ENCODE data around the gene CDH26. TPM values are rescaled to one million over a fixed set of nuclear protein-coding genes. Genes with fewer than 3 reads are reported as not detected.

CDH26 gene
- total and polyA plus RNA-seq, 2 donors (not counting 1 experiment from before 2014, with no cell fraction given): 1.8 to 2.3 TPM

DNA sequence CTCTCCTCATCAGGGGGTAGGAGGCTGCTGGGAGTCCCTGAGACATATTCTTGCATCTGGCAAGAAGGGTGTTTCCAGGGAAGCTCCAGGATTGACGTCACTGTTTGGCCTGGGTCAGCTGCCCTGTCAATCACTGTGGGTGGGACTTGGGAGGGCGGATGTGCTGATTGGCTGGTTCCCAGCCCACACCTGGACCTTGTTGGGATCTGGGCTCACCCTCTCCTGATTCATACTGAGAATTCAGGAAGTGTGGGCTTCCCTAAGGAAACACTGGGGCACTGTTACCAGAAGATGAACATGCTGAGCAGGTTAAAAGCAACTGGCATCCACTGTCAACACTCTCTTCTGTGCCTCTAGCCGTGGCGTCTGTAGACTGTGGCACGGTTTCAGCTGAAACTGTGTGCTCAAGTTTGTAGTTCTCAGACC is 36.5 kb downstream of the CDH26 start:
- Mint-ChIP-seq H3K27me3 (peaks cover 8% of the 10 kb centered on the region), H3K27ac (no peak overlapping the region), H3K9me3 (ENCODE audit: insufficient read depth) (no peaks in the 10 kb centered on the region), H3K4me3 (no peak overlapping the region), H3K4me1 (no peaks in the 10 kb centered on the region)
- Histone ChIP-seq H3K36me3 (replicated peaks in 1 of 2; ENCODE audit: control extremely low read depth in 1 of 2, control insufficient read depth in 1 of 2, extremely low read depth in 1 of 2, insufficient read depth in 2 of 2, low read length in 1 of 2) (no peaks in the 10 kb centered on the region), H3K9ac (ENCODE audit: low read length) (no peak overlapping the region), H3K4me1 (ENCODE audit: control insufficient read depth in 2 of 2, insufficient read depth in 2 of 2, low read length in 2 of 2) (no peaks in the 10 kb centered on the region), H3K4me3 (ENCODE audit: control extremely low read depth in 1 of 5, extremely low read depth in 1 of 5, insufficient read depth in 1 of 5, low read depth in 2 of 5, low read length in 4 of 5) (no peak overlapping the region), H3K4me2 (replicated peaks; ENCODE audit: low read depth, low read length, poor library complexity, severe bottlenecking) (no peak overlapping the region), H3K27me3 (replicated peaks in 1 of 4; ENCODE audit: control extremely low read depth in 1 of 4, control insufficient read depth in 3 of 4, insufficient read depth in 4 of 4, low read length in 3 of 4) (peaks cover 0 to 7% (median 0%) of the 10 kb centered on the region in 4 experiments), H2AFZ (ENCODE audit: insufficient read depth, low read depth, low read length, poor library complexity, severe bottlenecking) (no peak overlapping the region), H4K20me1 (ENCODE audit: control insufficient read depth, insufficient read depth, low read length, poor library complexity, severe bottlenecking) (no peaks in the 10 kb centered on the region), H3K27ac (ENCODE audit: low read length in 2 of 2) (no peak overlapping the region), H3K9me3 (ENCODE audit: control extremely low read depth in 1 of 3, control insufficient read depth in 2 of 3, insufficient read depth in 1 of 3, low read length in 2 of 3) (no peaks in the 10 kb centered on the region), H3K79me2 (ENCODE audit: control insufficient read depth, insufficient read depth, low read length) (no peaks in the 10 kb centered on the region)
- DNase-seq: no peak
- no peak for ATAC-seq (ENCODE audit: low read depth)
- TF ChIP-seq EZH2 (IDR thresholded peaks at IDR 0.05; ENCODE audit: borderline replicate concordance, insufficient read depth, low read depth, low read length, poor library complexity, severe bottlenecking): no peak
- TF ChIP-seq, protein P1, sequence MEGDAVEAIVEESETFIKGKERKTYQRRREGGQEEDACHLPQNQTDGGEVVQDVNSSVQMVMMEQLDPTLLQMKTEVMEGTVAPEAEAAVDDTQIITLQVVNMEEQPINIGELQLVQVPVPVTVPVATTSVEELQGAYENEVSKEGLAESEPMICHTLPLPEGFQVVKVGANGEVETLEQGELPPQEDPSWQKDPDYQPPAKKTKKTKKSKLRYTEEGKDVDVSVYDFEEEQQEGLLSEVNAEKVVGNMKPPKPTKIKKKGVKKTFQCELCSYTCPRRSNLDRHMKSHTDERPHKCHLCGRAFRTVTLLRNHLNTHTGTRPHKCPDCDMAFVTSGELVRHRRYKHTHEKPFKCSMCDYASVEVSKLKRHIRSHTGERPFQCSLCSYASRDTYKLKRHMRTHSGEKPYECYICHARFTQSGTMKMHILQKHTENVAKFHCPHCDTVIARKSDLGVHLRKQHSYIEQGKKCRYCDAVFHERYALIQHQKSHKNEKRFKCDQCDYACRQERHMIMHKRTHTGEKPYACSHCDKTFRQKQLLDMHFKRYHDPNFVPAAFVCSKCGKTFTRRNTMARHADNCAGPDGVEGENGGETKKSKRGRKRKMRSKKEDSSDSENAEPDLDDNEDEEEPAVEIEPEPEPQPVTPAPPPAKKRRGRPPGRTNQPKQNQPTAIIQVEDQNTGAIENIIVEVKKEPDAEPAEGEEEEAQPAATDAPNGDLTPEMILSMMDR (IDR thresholded peaks at IDR 0.05): no peak
- intact Hi-C loops (cut with micrococcal nuclease): no loop called here
- CTCF ChIA-PET: no interaction called here
- POLR2A ChIA-PET: no interaction called here
- WGBS (ENCODE audit: insufficient coverage): 68% methylated on average over 5 of the region's 5 CpGs

GRCh38 chr20:59996108-59996507 is 37.9 kb downstream of the CDH26 start:
- POLR2A ChIA-PET: no interaction called here
- whole genome bisulfite sequencing (ENCODE audit: insufficient coverage): no CpG with 5 or more reads among the region's 1 CpG
- CTCF ChIA-PET: no interaction called here

More at GRCh38 chr20:59996108-59996507, 37.9 kb downstream of the CDH26 start:
- Mint-ChIP-seq H3K27ac (no peak overlapping the region), H3K9me3 (ENCODE audit: insufficient read depth) (no peaks in the 10 kb centered on the region), H3K4me1 (no peaks in the 10 kb centered on the region), H3K4me3 (no peak overlapping the region), H3K27me3 (peaks cover 8% of the 10 kb centered on the region)
- DNase-seq (no peak), ATAC-seq (ENCODE audit: low read depth) (no peak)
- Histone ChIP-seq H3K4me3 (ENCODE audit: control extremely low read depth in 1 of 5, extremely low read depth in 1 of 5, insufficient read depth in 1 of 5, low read depth in 2 of 5, low read length in 4 of 5) (no peak overlapping the region), H3K27ac (ENCODE audit: low read length in 2 of 2) (no peak overlapping the region), H3K9ac (ENCODE audit: low read length) (no peak overlapping the region), H3K4me1 (ENCODE audit: control insufficient read depth in 2 of 2, insufficient read depth in 2 of 2, low read length in 2 of 2) (no peaks in the 10 kb centered on the region), H3K27me3 (replicated peaks in 1 of 4; ENCODE audit: control extremely low read depth in 1 of 4, control insufficient read depth in 3 of 4, insufficient read depth in 4 of 4, low read length in 3 of 4) (peaks cover 0 to 7% (median 0%) of the 10 kb centered on the region in 4 experiments), H2AFZ (ENCODE audit: insufficient read depth, low read depth, low read length, poor library complexity, severe bottlenecking) (no peak overlapping the region), H4K20me1 (ENCODE audit: control insufficient read depth, insufficient read depth, low read length, poor library complexity, severe bottlenecking) (no peaks in the 10 kb centered on the region), H3K79me2 (ENCODE audit: control insufficient read depth, insufficient read depth, low read length) (no peaks in the 10 kb centered on the region), H3K4me2 (replicated peaks; ENCODE audit: low read depth, low read length, poor library complexity, severe bottlenecking) (no peak overlapping the region), H3K36me3 (replicated peaks in 1 of 2; ENCODE audit: control extremely low read depth in 1 of 2, control insufficient read depth in 1 of 2, extremely low read depth in 1 of 2, insufficient read depth in 2 of 2, low read length in 1 of 2) (no peaks in the 10 kb centered on the region), H3K9me3 (ENCODE audit: control extremely low read depth in 1 of 3, control insufficient read depth in 2 of 3, insufficient read depth in 1 of 3, low read length in 2 of 3) (no peaks in the 10 kb centered on the region)
- TF ChIP-seq, protein P1 (IDR thresholded peaks at IDR 0.05): no peak
- TF ChIP-seq EZH2 (IDR thresholded peaks at IDR 0.05; ENCODE audit: borderline replicate concordance, insufficient read depth, low read depth, low read length, poor library complexity, severe bottlenecking): no peak
- intact Hi-C loops (cut with micrococcal nuclease): no loop called here

All from B cell (primary cell).